ENCODE data around the gene FANCL.
"Not testable (repeated sequence)": the region's sequence is repeated elsewhere in the genome, so short reads cannot be mapped to it uniquely, and the experiment has no call there.

The FANCL gene

GRCh38 chr2:58204195-58204959, 36.7 kb downstream of the FANCL start:
- DNase-seq: no peak

- no peak for DNase-seq
Observed at GRCh38 chr2:58203018-58203417, 38.1 kb downstream of the FANCL start.

GRCh38 chr2:58202404-58202803, 38.7 kb downstream of the FANCL start:
- no peak for DNase-seq

GRCh38 chr2:58197894-58198293, 43.2 kb downstream of the FANCL start:
- DNase-seq: no peak

GRCh38 chr2:58195662-58196061, 45.5 kb downstream of the FANCL start:
- no peak for DNase-seq

- no peak for DNase-seq
Observed at GRCh38 chr2:58194458-58194857, 46.7 kb downstream of the FANCL start.

- not testable (repeated sequence) for DNase-seq
Observed at GRCh38 chr2:58187022-58187421, 54.1 kb downstream of the FANCL start.

GRCh38 chr2:58186501-58186900, 54.6 kb downstream of the FANCL start:
- DNase-seq: no peak

GRCh38 chr2:58182527-58182926, 58.6 kb downstream of the FANCL start:
- DNase-seq: no peak

- no peak for DNase-seq
Observed at GRCh38 chr2:58180635-58181034, 60.5 kb downstream of the FANCL start.

- not testable (repeated sequence) for DNase-seq
Observed at GRCh38 chr2:58180175-58180574, 61.0 kb downstream of the FANCL start.

GRCh38 chr2:58177187-58177586, 63.9 kb downstream of the FANCL start:
- not testable (repeated sequence) for DNase-seq

- not testable (repeated sequence) for DNase-seq
Observed at GRCh38 chr2:58171831-58172230, 69.3 kb downstream of the FANCL start.

GRCh38 chr2:58170334-58170933, 70.7 kb downstream of the FANCL start:
- not testable (repeated sequence) for DNase-seq

GRCh38 chr2:58169845-58170244, 71.3 kb downstream of the FANCL start:
- DNase-seq: not testable (repeated sequence)

- DNase-seq: not testable (repeated sequence)
Observed at GRCh38 chr2:58168130-58168529, 73.0 kb downstream of the FANCL start.

- no peak for DNase-seq
Observed at GRCh38 chr2:58163913-58164312, 77.2 kb downstream of the FANCL start.

GRCh38 chr2:58158481-58158880, 82.6 kb downstream of the FANCL start:
- DNase-seq: no peak

- DNase-seq: no peak
Observed at GRCh38 chr2:58157754-58158153, 83.4 kb downstream of the FANCL start.

GRCh38 chr2:58156780-58157179, 84.3 kb downstream of the FANCL start:
- no peak for DNase-seq

GRCh38 chr2:58155160-58155778, 85.9 kb downstream of the FANCL start:
- no peak for DNase-seq

- DNase-seq: peak in 1 of 5 experiments; percentile 21
Observed at GRCh38 chr2:58146707-58147106, 94.4 kb downstream of the FANCL start.

GRCh38 chr2:58145769-58146168, 95.4 kb downstream of the FANCL start:
- DNase-seq: not testable (repeated sequence)

- DNase-seq: no peak
Observed at GRCh38 chr2:58140508-58141072, 100.5 kb downstream of the FANCL start.

Measured in T-helper 2 cell (primary cell).